GM23248 (cell line): ENCODE measurements around the gene OLFML1.

Source experiments
- EZH2 ChIP-seq: fragments of 200-600 bp; sonication (generic); IDR thresholded peaks from 2 replicates; pipeline ENCODE4 v1.6.1; 2018; ENCODE audit warnings: antibody characterized with exemption, mild to moderate bottlenecking; ENCODE audit not compliant: insufficient read depth, poor library complexity, severe bottlenecking
- EZH2phosphoT487 ChIP-seq: fragments of 200-600 bp; sonication (generic); IDR thresholded peaks from 2 replicates; pipeline ENCODE4 v1.6.1; 2018; ENCODE audit warnings: antibody characterized with exemption, moderate library complexity, mild to moderate bottlenecking, low read depth; ENCODE audit not compliant: insufficient read depth

GRCh38 chr11:7508087-7508486, 22.8 kb downstream of the OLFML1 start:
- no peak for TF ChIP-seq EZH2phosphoT487
- no peak for TF ChIP-seq EZH2
